ENCODE measurements around the gene FIS1. TPM values are rescaled to one million over a fixed set of nuclear protein-coding genes. Genes with fewer than 3 reads are reported as not detected.
"Not testable (repeated sequence)": the region's sequence is repeated elsewhere in the genome, so short reads cannot be mapped to it uniquely, and the experiment has no call there.

The FIS1 gene
- total RNA-seq, 2 experiments from 2014 or later, result 106 to 109 TPM

GRCh38 chr7:101210143-101210542 is 34.7 kb downstream of the FIS1 start:
- H3K36me3 Mint-ChIP-seq, result peaks cover 4% of the 10 kb centered on the region
- H3K27ac Mint-ChIP-seq, result no peak overlapping the region
- DNase-seq, result no peak
- H3K4me1 Mint-ChIP-seq, result no peaks in the 10 kb centered on the region
- H3K4me3 Mint-ChIP-seq, result no peak overlapping the region
- H3K27me3 Mint-ChIP-seq, result no peaks in the 10 kb centered on the region
- no peaks in the 10 kb centered on the region for H3K9me3 Mint-ChIP-seq

DNA sequence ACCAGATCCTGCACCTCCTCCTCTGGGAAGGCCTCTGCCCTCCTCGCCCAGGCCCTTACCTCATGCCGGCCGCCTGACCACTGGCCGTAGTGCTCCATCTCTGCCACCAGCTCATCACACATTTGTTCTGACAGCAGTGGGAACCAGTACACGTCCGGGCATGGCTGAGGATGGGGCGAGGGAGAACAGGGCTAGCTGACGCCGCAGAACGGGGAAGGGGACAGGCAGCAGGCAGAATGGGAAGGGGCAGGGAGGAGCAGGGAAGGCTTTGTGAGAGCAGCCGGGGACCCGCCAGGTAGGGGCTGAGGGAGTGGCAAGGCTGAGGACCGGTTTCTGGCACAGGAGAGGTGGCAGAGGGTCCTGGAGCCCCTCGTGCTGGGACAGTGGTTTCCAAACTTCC is 36.1 kb downstream of the FIS1 start:
- no peak for DNase-seq
- Mint-ChIP-seq H3K36me3 (peaks cover 4% of the 10 kb centered on the region), H3K4me1 (no peaks in the 10 kb centered on the region), H3K27me3 (peaks cover 6% of the 10 kb centered on the region), H3K27ac (no peak overlapping the region), H3K9me3 (no peaks in the 10 kb centered on the region), H3K4me3 (no peak overlapping the region)

DNA sequence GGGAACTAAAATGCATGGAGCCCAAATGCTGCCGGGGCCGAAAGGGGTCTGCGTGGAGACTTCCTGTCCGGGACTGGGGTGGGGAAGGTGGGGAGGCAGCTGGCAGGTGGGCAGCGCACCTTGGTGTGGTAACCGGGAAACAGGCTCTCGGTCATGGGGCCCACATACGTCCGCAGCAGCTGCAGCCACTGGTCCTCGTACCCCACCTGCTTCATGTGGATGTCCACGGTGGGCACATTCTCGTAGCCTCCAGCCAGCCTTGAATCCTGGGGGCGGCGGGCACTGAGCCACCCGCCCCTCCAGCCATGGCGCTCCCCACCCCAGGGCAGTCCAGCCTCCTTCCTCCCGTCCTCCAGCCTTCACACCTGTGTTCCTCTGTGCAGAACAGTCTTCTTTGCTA is 37.4 kb downstream of the FIS1 start:
- no peak overlapping the region for H3K27ac Mint-ChIP-seq
- H3K4me3 Mint-ChIP-seq, result no peak overlapping the region
- H3K36me3 Mint-ChIP-seq, result peaks cover 4% of the 10 kb centered on the region
- peaks cover 15% of the 10 kb centered on the region for H3K27me3 Mint-ChIP-seq
- DNase-seq, result no peak
- no peaks in the 10 kb centered on the region for H3K9me3 Mint-ChIP-seq
- H3K4me1 Mint-ChIP-seq, result no peaks in the 10 kb centered on the region

DNA sequence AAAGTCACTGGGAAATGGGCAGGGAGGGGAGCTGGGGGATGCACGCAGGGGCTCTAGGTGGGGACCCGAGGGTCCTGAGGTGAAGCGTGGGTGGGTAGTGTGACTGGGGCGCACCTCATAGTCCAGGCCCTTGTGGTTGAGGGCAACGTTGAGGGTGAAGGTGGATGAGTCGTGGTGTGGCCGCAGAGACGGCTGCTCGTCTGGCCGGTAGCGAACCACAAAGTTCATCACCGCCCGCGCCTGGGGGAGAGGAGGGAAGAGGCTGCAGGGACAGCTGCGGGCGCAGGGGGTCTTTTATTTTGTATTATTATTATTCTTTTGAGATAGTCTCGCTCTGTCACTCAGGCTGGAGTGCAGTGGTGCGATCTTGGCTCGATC is 38.2 kb downstream of the FIS1 start:
- no peak for DNase-seq
- Mint-ChIP-seq H3K27me3 (peaks cover 22% of the 10 kb centered on the region), H3K36me3 (peaks cover 4% of the 10 kb centered on the region), H3K4me3 (no peak overlapping the region), H3K4me1 (no peaks in the 10 kb centered on the region), H3K9me3 (no peaks in the 10 kb centered on the region), H3K27ac (no peak overlapping the region)

- no peak overlapping the region for H3K27ac Mint-ChIP-seq
These were observed 38.8 kb downstream of the FIS1 start for GRCh38 chr7:101205901-101206664.

GRCh38 chr7:101203740-101204738 is 40.8 kb downstream of the FIS1 start:
- not testable (repeated sequence) for H3K4me1 Mint-ChIP-seq, H3K27ac Mint-ChIP-seq, H3K4me3 Mint-ChIP-seq

More at GRCh38 chr7:101205901-101206664, 38.8 kb downstream of the FIS1 start:
- Mint-ChIP-seq H3K36me3 (peaks cover 4% of the 10 kb centered on the region), H3K27me3 (peaks cover 27% of the 10 kb centered on the region), H3K4me3 (no peak overlapping the region), H3K4me1 (peaks cover under 1% of the 10 kb centered on the region), H3K9me3 (no peaks in the 10 kb centered on the region)
- DNase-seq, result no peak

DNA sequence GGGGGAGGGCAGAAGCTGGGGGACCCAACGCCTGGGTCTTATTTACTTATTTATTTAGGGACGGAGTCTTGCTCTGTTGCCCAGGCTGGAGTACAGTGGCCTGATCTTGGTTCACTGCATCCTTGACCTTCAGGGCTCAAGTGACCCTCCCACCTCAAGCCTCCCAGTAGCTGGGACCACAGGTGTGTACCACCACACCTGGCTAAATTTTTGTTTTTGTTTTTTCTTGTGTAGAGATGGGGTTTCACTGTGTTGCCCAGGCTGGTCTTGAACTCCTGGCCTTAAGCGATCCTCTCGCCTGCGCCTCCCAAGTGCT is 42.3 kb downstream of the FIS1 start:
- Mint-ChIP-seq H3K36me3 (peaks cover 4% of the 10 kb centered on the region), H3K27me3 (peaks cover 43% of the 10 kb centered on the region), H3K27ac (no peak overlapping the region), H3K4me1 (peaks cover 7% of the 10 kb centered on the region), H3K4me3 (no peak overlapping the region), H3K9me3 (no peaks in the 10 kb centered on the region)
- DNase-seq, result no peak

More at GRCh38 chr7:101203740-101204738, 40.8 kb downstream of the FIS1 start:
- H3K9me3 Mint-ChIP-seq, DNase-seq, H3K36me3 Mint-ChIP-seq: not testable (repeated sequence)
- H3K27me3 Mint-ChIP-seq, result peaks cover 43% of the 10 kb centered on the region

- Mint-ChIP-seq H3K36me3 (peaks cover 4% of the 10 kb centered on the region), H3K27ac (no peak overlapping the region), H3K4me1 (peaks cover 7% of the 10 kb centered on the region), H3K4me3 (no peak overlapping the region), H3K27me3 (peaks cover 43% of the 10 kb centered on the region), H3K9me3 (no peaks in the 10 kb centered on the region)
- no peak for DNase-seq
These were observed 42.9 kb downstream of the FIS1 start for GRCh38 chr7:101201695-101202602.

DNA sequence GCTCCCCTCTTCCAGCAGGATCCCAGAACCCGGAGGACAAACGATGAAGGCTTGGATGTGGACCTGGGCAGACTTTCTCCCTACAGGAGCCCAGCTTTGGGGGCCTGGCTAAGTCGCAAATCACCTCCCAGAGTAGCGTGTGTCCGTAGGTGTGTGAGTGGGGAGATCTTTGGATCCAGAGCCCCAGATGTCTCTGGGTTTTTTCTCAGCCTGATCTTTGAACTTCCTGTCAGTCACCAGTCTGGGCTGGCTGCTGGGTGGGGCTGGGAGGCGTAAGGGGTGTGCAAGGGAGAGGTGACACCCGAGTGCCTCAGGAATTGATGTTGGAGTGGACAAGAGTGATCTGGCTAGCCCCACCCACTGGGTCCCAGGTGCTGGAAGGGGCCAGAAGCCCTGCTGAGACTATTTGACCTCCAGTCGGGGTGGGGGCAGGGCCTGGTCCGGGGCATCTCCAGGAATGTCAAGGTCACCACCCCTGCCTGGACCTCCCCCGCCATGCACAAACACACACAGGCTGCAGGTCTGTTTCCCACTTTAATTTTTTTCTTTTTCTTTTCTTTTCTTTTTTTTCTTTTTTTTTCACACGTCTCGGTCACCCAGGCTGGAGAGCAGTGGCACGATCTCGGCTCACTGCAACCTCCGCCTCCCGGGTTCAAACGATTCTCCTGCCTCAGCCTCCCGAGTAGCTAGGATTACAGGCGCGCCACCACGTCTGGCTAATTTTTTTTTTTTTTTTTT is 43.9 kb downstream of the FIS1 start, which contains the start of gene MOGAT3:
MOGAT3 (minus strand) TSS at position 175 of the 738 bp plus-strand sequence. CDS start 182 bp downstream, outside the sequence.
- peaks cover under 1% of the 10 kb centered on the region for H3K36me3 Mint-ChIP-seq
- peaks cover 7% of the 10 kb centered on the region for H3K4me1 Mint-ChIP-seq
- H3K9me3 Mint-ChIP-seq, result no peaks in the 10 kb centered on the region
- peaks cover 43% of the 10 kb centered on the region for H3K27me3 Mint-ChIP-seq
- H3K4me3 Mint-ChIP-seq, result no peak within 1 kb of the TSS
- no peak for DNase-seq
- H3K27ac Mint-ChIP-seq, result no peak within 1 kb of the TSS

- Mint-ChIP-seq H3K4me3 (no peak overlapping the region), H3K27ac (no peak overlapping the region), H3K27me3 (peaks cover 43% of the 10 kb centered on the region), H3K9me3 (no peaks in the 10 kb centered on the region), H3K4me1 (peaks cover 7% of the 10 kb centered on the region), H3K36me3 (no peaks in the 10 kb centered on the region)
- DNase-seq, result no peak
These were observed 44.4 kb downstream of the FIS1 start for GRCh38 chr7:101200504-101200861.

- peaks cover 47% of the 10 kb centered on the region for H3K27me3 Mint-ChIP-seq
- H3K9me3 Mint-ChIP-seq, H3K4me3 Mint-ChIP-seq, DNase-seq, H3K36me3 Mint-ChIP-seq, H3K4me1 Mint-ChIP-seq, H3K27ac Mint-ChIP-seq: not testable (repeated sequence)
These were observed 45.4 kb downstream of the FIS1 start for GRCh38 chr7:101199522-101199921.

- Mint-ChIP-seq H3K36me3 (no peaks in the 10 kb centered on the region), H3K27me3 (peaks cover 39% of the 10 kb centered on the region), H3K9me3 (no peaks in the 10 kb centered on the region), H3K4me1 (peaks cover 7% of the 10 kb centered on the region), H3K27ac (no peak overlapping the region), H3K4me3 (no peak overlapping the region)
- DNase-seq, result no peak
These were observed 46.4 kb downstream of the FIS1 start for GRCh38 chr7:101198476-101198875.

- DNase-seq, result no peak
- H3K9me3 Mint-ChIP-seq, result no peaks in the 10 kb centered on the region
- H3K27ac Mint-ChIP-seq, result no peak overlapping the region
- peaks cover 38% of the 10 kb centered on the region for H3K27me3 Mint-ChIP-seq
- peaks cover 7% of the 10 kb centered on the region for H3K4me1 Mint-ChIP-seq
- no peaks in the 10 kb centered on the region for H3K36me3 Mint-ChIP-seq
- no peak overlapping the region for H3K4me3 Mint-ChIP-seq
These were observed 46.9 kb downstream of the FIS1 start for GRCh38 chr7:101197991-101198390.

- H3K9me3 Mint-ChIP-seq, result no peaks in the 10 kb centered on the region
- H3K27me3 Mint-ChIP-seq, result peaks cover 22% of the 10 kb centered on the region
- H3K4me3 Mint-ChIP-seq, result no peak overlapping the region
These were observed 49.0 kb downstream of the FIS1 start for GRCh38 chr7:101195884-101196283.

More at GRCh38 chr7:101195884-101196283, 49.0 kb downstream of the FIS1 start:
- peaks cover 6% of the 10 kb centered on the region for H3K4me1 Mint-ChIP-seq
- DNase-seq, result no peak
- H3K27ac Mint-ChIP-seq, result no peak overlapping the region
- H3K36me3 Mint-ChIP-seq, result no peaks in the 10 kb centered on the region
